Kidney epithelial cell (primary cell): ENCODE data around the gene BMP6. TPM values are rescaled to one million over a fixed set of nuclear protein-coding genes. Genes with fewer than 3 reads are reported as not detected.

Source experiments
- DNase-seq: peaks from one replicate; pipeline ENCODE4 v3.0.0-alpha.2; 2010; ENCODE audit warnings: low read depth
- H3K27me3 ChIP-seq: 2 replicates; pipeline ENCODE4 v1.6.0; 2011; ENCODE audit warnings: low read length; ENCODE audit not compliant: control insufficient read depth, insufficient read depth
- H3K36me3 ChIP-seq: 2 replicates; pipeline ENCODE4 v1.5.1; 2011; ENCODE audit warnings: low read length; ENCODE audit not compliant: control insufficient read depth, insufficient read depth
- H3K4me3 ChIP-seq: 2 replicates; pipeline ENCODE4 v1.5.1; 2011; ENCODE audit warnings: low read depth, mild to moderate bottlenecking, control low read depth, low read length
- CTCF ChIP-seq: IDR thresholded peaks from 2 replicates; pipeline ENCODE4 v1.5.1; 2011; ENCODE audit warnings: mild to moderate bottlenecking, moderate library complexity, low read length, control low read depth, inconsistent platforms; ENCODE audit not compliant: insufficient read depth, poor library complexity, severe bottlenecking
- total RNA-seq: library from RNA; depleted of rRNA; stranded (reverse); fragments of >200 nt; gene quantifications from 2 replicates; pipeline ENCODE4 v1.2.3, GENCODE V29; 2015

The BMP6 gene
- total RNA-seq, 1 donor from 2014 or later, result 1.1 TPM

GRCh38 chr6:7721649-7722048 lies 4.2 kb upstream of the BMP6 start:
- H3K36me3 ChIP-seq, result no peaks in the 10 kb centered on the region
- TF ChIP-seq CTCF, result no peak
- H3K27me3 ChIP-seq, result peaks cover 14% of the 10 kb centered on the region
- H3K4me3 ChIP-seq, result no peak overlapping the region
- no peak for DNase-seq

GRCh38 chr6:7723041-7723447 lies 2.9 kb upstream of the BMP6 start:
- H3K27me3 ChIP-seq, result peaks cover 24% of the 10 kb centered on the region
- TF ChIP-seq CTCF, result peak; percentile 43
- no peak overlapping the region for H3K4me3 ChIP-seq
- no peaks in the 10 kb centered on the region for H3K36me3 ChIP-seq
- DNase-seq, result peak; percentile 47

- Histone ChIP-seq H3K36me3 (no peaks in the 10 kb centered on the region), H3K4me3 (no peak overlapping the region), H3K27me3 (peaks cover 30% of the 10 kb centered on the region)
- no peak for TF ChIP-seq CTCF
- DNase-seq, result no peak
These were observed 2.3 kb upstream of the BMP6 start for GRCh38 chr6:7723554-7723953.

GRCh38 chr6:7725412-7725811 lies 487 bp upstream of the BMP6 start:
- no peak for TF ChIP-seq CTCF
- Histone ChIP-seq H3K27me3 (peaks cover 32% of the 10 kb centered on the region), H3K36me3 (no peaks in the 10 kb centered on the region), H3K4me3 (no peak overlapping the region)
- no peak for DNase-seq

GRCh38 chr6:7726416-7727085 lies 652 bp downstream of the BMP6 start:
- H3K4me3 ChIP-seq, result peak overlapping the region; percentile 47
- no peaks in the 10 kb centered on the region for H3K36me3 ChIP-seq
- H3K27me3 ChIP-seq, result peaks cover 32% of the 10 kb centered on the region
- no peak for TF ChIP-seq CTCF
- DNase-seq, result no peak
